HG03571 (cell line): ENCODE data around the gene RIOK2.
"Not testable (repeated sequence)": the region's sequence is repeated elsewhere in the genome, so short reads cannot be mapped to it uniquely, and the experiment has no call there.

ENCODE experiments used
- ATAC-seq: cut with Tn5 transposase; IDR thresholded peaks from one replicate; pipeline ENCODE4 v1.9.1; 2021; ENCODE audit not compliant: unreplicated experiment

Gene RIOK2

GRCh38 chr5:97171703-97172102 lies 11.3 kb downstream of the RIOK2 start:
- no peak for ATAC-seq

GRCh38 chr5:97167435-97167834 lies 15.6 kb downstream of the RIOK2 start:
- peak; percentile 74 for ATAC-seq

GRCh38 chr5:97165726-97166125 lies 17.3 kb downstream of the RIOK2 start:
- ATAC-seq, result no peak

GRCh38 chr5:97164846-97165245 lies 18.2 kb downstream of the RIOK2 start:
- ATAC-seq, result no peak

GRCh38 chr5:97163790-97164285 lies 19.2 kb downstream of the RIOK2 start:
- ATAC-seq, result no peak

GRCh38 chr5:97163360-97163764 lies 19.7 kb downstream of the RIOK2 start:
- ATAC-seq, result no peak

- no peak for ATAC-seq
Observed at GRCh38 chr5:97162045-97162444, 21.0 kb downstream of the RIOK2 start.

- ATAC-seq, result no peak
Observed at GRCh38 chr5:97157689-97158088, 25.4 kb downstream of the RIOK2 start.

- no peak for ATAC-seq
Observed at GRCh38 chr5:97151370-97151769, 31.7 kb downstream of the RIOK2 start.

GRCh38 chr5:97150401-97150800 lies 32.6 kb downstream of the RIOK2 start:
- ATAC-seq, result no peak

GRCh38 chr5:97149709-97150108 lies 33.3 kb downstream of the RIOK2 start:
- no peak for ATAC-seq

- ATAC-seq, result no peak
Observed at GRCh38 chr5:97148288-97148687, 34.8 kb downstream of the RIOK2 start.

- ATAC-seq, result no peak
Observed at GRCh38 chr5:97143704-97144103, 39.3 kb downstream of the RIOK2 start.

- peak; percentile 46 for ATAC-seq
Observed at GRCh38 chr5:97142521-97143254, 40.4 kb downstream of the RIOK2 start, which contains the start of gene LIX1. Gene LIX1 (minus strand): TSS chr5:97142611. CDS start chr5:97142576, 35 bp downstream.

- no peak for ATAC-seq
Observed at GRCh38 chr5:97141539-97141938, 41.5 kb downstream of the RIOK2 start.

GRCh38 chr5:97141031-97141430 lies 42.0 kb downstream of the RIOK2 start:
- ATAC-seq, result no peak

GRCh38 chr5:97140250-97140649 lies 42.8 kb downstream of the RIOK2 start:
- not testable (repeated sequence) for ATAC-seq

GRCh38 chr5:97136475-97136874 lies 46.6 kb downstream of the RIOK2 start:
- no peak for ATAC-seq

GRCh38 chr5:97135868-97136267 lies 47.2 kb downstream of the RIOK2 start:
- ATAC-seq, result no peak

- no peak for ATAC-seq
Observed at GRCh38 chr5:97134634-97135033, 48.4 kb downstream of the RIOK2 start.

- no peak for ATAC-seq
Observed at GRCh38 chr5:97133101-97133500, 49.9 kb downstream of the RIOK2 start.

- ATAC-seq, result no peak
Observed at GRCh38 chr5:97131921-97132320, 51.1 kb downstream of the RIOK2 start.
